K562 (cell line): ENCODE measurements around the gene ZBTB22. TPM values are rescaled to one million over a fixed set of nuclear protein-coding genes. Genes with fewer than 3 reads are reported as not detected.

Experiments used
- EP400 ChIP-seq: fragments of 450-650 bp; IDR thresholded peaks from 2 replicates; pipeline ENCODE4 v1.6.1; 2017; ENCODE audit warnings: antibody characterized with exemption, mild to moderate bottlenecking, moderate library complexity
- JUNB ChIP-seq: fragments of 450-650 bp; formaldehyde crosslinking; conservative IDR thresholded peaks from 2 replicates; pipeline ENCODE4 v1.4.0; 2020; ENCODE audit warnings: mild to moderate bottlenecking
- NR2C1 ChIP-seq, 2 experiments: fragments of 450-650 bp; IDR thresholded peaks; 2 replicates each; pipeline ENCODE4 v1.6.1; 2017; ENCODE audit warnings: mild to moderate bottlenecking in 2 of 2, antibody characterized with exemption in 1 of 2, inconsistent platforms in 1 of 2, missing compliant biosample characterization in 1 of 2, missing genetic modification characterization in 1 of 2
- RCOR1 ChIP-seq, 2 experiments: IDR thresholded peaks; 2 replicates each; pipeline ENCODE4 v1.6.1; 2012; ENCODE audit warnings: low read depth in 2 of 2, low read length in 2 of 2, borderline replicate concordance in 1 of 2, improper control_type of control experiment in 1 of 2
- TOE1 ChIP-seq, 2 experiments: fragments of 450-650 bp in 1 of 2; sonication (generic) in 1 of 2; formaldehyde crosslinking in 1 of 2; IDR thresholded peaks; 2 replicates each; pipeline versions ENCODE4 v1.7.1 to v1.8.0; 2016 to 2022; ENCODE audit warnings: borderline replicate concordance in 2 of 2, mild to moderate bottlenecking in 2 of 2, antibody characterized with exemption in 1 of 2, inconsistent platforms in 1 of 2, low read depth in 1 of 2, missing genetic modification reagents in 1 of 2, moderate library complexity in 1 of 2
- XRCC3 ChIP-seq: fragments of 450-650 bp; IDR thresholded peaks from 2 replicates; pipeline ENCODE4 v1.6.1; 2017; ENCODE audit warnings: mild to moderate bottlenecking, moderate library complexity
- ZBTB17 ChIP-seq: fragments of 450-650 bp; formaldehyde crosslinking; IDR thresholded peaks from 2 replicates; pipeline ENCODE4 v1.4.0; 2020; ENCODE audit warnings: mild to moderate bottlenecking
- ZNF384 ChIP-seq: IDR thresholded peaks from 2 replicates; pipeline ENCODE4 v1.6.1; 2012; ENCODE audit warnings: low read depth, low read length, improper control_type of control experiment
- ZNF586 ChIP-seq: fragments of 450-650 bp; formaldehyde crosslinking; conservative IDR thresholded peaks from 2 replicates; pipeline ENCODE4 v1.4.0; 2020; ENCODE audit warnings: mild to moderate bottlenecking, moderate library complexity
- polyA plus RNA-seq, 8 experiments: library from polyadenylated mRNA; depleted of rRNA in 4 of 8; stranded (reverse) in 5 of 8; unstranded in 3 of 8; fragments of >200 nt; fragmentation: Nextera tagmentation in 2 of 8; fragmentation: Illumina TruSeq in 1 of 8; extraction: Ambion mirVana in 2 of 8; extraction: Trizol in 1 of 8; gene quantifications; 2 replicates each; pipeline versions ENCODE4 v1.2.1 to v1.2.3, GENCODE V29; 2011 to 2014; ENCODE audit warnings: inconsistent platforms in 1 of 8, missing spikeins in 1 of 8
- total RNA-seq, 7 experiments: library from RNA; depleted of rRNA in 6 of 7; stranded (reverse); fragments of >200 nt in 6 of 7; fragmentation: Illumina TruSeq in 2 of 7; extraction: Trizol in 2 of 7; gene quantifications; 2 replicates each; pipeline versions ENCODE4 v1.2.1 to v1.2.3, GENCODE V29; 2011 to 2021; ENCODE audit warnings: low replicate concordance in 1 of 7
- TF ChIP-seq, protein P1 (sequence below): sonication (generic); formaldehyde crosslinking; IDR thresholded peaks from 2 replicates; pipeline ENCODE4 v1.8.0; 2023; ENCODE audit warnings: mild to moderate bottlenecking, missing genetic modification reagents
- TF ChIP-seq, protein P2 (sequence below): IDR thresholded peaks from 2 replicates; pipeline ENCODE4 v1.6.1; 2011; ENCODE audit warnings: borderline replicate concordance, low read depth, mild to moderate bottlenecking, moderate library complexity, low read length; ENCODE audit not compliant: insufficient read depth, poor library complexity, severe bottlenecking
- TF ChIP-seq, protein P3 (sequence below), 3 experiments: IDR thresholded peaks in 2 of 3; conservative IDR thresholded peaks in 1 of 3; 2 replicates each; pipeline ENCODE4 v1.5.1; 2011 to 2012; ENCODE audit warnings: low read length in 3 of 3, mild to moderate bottlenecking in 3 of 3, control low read depth in 2 of 3, improper control_type of control experiment in 1 of 3, inconsistent platforms in 1 of 3, low read depth in 1 of 3, mixed read lengths in 1 of 3, moderate library complexity in 1 of 3; ENCODE audit not compliant: insufficient read depth in 2 of 3
- TF ChIP-seq, protein P4 (sequence below): sonication (generic); formaldehyde crosslinking; IDR thresholded peaks from 2 replicates; pipeline ENCODE4 v1.8.1; 2023; ENCODE audit warnings: mild to moderate bottlenecking, missing genetic modification reagents
- TF ChIP-seq, protein P5 (sequence below): fragments of 250-450 bp; sonication (Bioruptor Pico); IDR thresholded peaks from 2 replicates; pipeline ENCODE4 v1.8.0; 2022; ENCODE audit warnings: moderate library complexity, mild to moderate bottlenecking, inconsistent platforms

The ZBTB22 gene
- total and polyA plus RNA-seq, 9 of the 15 experiments (the other 6 are each of a cell fraction or from before 2014, with no cell fraction given): 0.21 to 11.9 (median 7.1) TPM

GRCh38 chr6:33279971-33280511, 37.5 kb downstream of the ZBTB22 start (continued):
- TF ChIP-seq, protein P1, sequence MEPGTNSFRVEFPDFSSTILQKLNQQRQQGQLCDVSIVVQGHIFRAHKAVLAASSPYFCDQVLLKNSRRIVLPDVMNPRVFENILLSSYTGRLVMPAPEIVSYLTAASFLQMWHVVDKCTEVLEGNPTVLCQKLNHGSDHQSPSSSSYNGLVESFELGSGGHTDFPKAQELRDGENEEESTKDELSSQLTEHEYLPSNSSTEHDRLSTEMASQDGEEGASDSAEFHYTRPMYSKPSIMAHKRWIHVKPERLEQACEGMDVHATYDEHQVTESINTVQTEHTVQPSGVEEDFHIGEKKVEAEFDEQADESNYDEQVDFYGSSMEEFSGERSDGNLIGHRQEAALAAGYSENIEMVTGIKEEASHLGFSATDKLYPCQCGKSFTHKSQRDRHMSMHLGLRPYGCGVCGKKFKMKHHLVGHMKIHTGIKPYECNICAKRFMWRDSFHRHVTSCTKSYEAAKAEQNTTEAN (CRISPR knock-in tag): no peak
- TF ChIP-seq XRCC3: no peak
- TF ChIP-seq, protein P2, sequence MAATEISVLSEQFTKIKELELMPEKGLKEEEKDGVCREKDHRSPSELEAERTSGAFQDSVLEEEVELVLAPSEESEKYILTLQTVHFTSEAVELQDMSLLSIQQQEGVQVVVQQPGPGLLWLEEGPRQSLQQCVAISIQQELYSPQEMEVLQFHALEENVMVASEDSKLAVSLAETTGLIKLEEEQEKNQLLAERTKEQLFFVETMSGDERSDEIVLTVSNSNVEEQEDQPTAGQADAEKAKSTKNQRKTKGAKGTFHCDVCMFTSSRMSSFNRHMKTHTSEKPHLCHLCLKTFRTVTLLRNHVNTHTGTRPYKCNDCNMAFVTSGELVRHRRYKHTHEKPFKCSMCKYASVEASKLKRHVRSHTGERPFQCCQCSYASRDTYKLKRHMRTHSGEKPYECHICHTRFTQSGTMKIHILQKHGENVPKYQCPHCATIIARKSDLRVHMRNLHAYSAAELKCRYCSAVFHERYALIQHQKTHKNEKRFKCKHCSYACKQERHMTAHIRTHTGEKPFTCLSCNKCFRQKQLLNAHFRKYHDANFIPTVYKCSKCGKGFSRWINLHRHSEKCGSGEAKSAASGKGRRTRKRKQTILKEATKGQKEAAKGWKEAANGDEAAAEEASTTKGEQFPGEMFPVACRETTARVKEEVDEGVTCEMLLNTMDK: peak; percentile 65
- 0 out of 2 replicates have a peak, but pooled peaks have one; percentile 41 for TF ChIP-seq TOE1 (IDR thresholded peaks at IDR 0.05; ENCODE audit: borderline replicate concordance)
- TF ChIP-seq TOE1 (CRISPR knock-in tag; IDR thresholded peaks at IDR 0.05; ENCODE audit: borderline replicate concordance, low read depth): no peak
- TF ChIP-seq, protein P3, sequence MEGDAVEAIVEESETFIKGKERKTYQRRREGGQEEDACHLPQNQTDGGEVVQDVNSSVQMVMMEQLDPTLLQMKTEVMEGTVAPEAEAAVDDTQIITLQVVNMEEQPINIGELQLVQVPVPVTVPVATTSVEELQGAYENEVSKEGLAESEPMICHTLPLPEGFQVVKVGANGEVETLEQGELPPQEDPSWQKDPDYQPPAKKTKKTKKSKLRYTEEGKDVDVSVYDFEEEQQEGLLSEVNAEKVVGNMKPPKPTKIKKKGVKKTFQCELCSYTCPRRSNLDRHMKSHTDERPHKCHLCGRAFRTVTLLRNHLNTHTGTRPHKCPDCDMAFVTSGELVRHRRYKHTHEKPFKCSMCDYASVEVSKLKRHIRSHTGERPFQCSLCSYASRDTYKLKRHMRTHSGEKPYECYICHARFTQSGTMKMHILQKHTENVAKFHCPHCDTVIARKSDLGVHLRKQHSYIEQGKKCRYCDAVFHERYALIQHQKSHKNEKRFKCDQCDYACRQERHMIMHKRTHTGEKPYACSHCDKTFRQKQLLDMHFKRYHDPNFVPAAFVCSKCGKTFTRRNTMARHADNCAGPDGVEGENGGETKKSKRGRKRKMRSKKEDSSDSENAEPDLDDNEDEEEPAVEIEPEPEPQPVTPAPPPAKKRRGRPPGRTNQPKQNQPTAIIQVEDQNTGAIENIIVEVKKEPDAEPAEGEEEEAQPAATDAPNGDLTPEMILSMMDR (IDR thresholded peaks at IDR 0.05 in 2 of 3, conservative IDR thresholded peaks at IDR 0.05 in 1 of 3; ENCODE audit: insufficient read depth in 2 of 3, low read depth in 1 of 3, low read length in 3 of 3): peak; percentile 99 to 100 (median 100)
- TF ChIP-seq, protein P4, sequence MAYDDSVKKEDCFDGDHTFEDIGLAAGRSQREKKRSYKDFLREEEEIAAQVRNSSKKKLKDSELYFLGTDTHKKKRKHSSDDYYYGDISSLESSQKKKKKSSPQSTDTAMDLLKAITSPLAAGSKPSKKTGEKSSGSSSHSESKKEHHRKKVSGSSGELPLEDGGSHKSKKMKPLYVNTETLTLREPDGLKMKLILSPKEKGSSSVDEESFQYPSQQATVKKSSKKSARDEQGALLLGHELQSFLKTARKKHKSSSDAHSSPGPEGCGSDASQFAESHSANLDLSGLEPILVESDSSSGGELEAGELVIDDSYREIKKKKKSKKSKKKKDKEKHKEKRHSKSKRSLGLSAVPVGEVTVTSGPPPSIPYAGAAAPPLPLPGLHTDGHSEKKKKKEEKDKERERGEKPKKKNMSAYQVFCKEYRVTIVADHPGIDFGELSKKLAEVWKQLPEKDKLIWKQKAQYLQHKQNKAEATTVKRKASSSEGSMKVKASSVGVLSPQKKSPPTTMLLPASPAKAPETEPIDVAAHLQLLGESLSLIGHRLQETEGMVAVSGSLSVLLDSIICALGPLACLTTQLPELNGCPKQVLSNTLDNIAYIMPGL: 0 out of 2 replicates have a peak, but pooled peaks have one; percentile 66
- TF ChIP-seq ZNF384: peak; percentile 21; the same call in 1 of the 2 replicates
- TF ChIP-seq, protein P5, sequence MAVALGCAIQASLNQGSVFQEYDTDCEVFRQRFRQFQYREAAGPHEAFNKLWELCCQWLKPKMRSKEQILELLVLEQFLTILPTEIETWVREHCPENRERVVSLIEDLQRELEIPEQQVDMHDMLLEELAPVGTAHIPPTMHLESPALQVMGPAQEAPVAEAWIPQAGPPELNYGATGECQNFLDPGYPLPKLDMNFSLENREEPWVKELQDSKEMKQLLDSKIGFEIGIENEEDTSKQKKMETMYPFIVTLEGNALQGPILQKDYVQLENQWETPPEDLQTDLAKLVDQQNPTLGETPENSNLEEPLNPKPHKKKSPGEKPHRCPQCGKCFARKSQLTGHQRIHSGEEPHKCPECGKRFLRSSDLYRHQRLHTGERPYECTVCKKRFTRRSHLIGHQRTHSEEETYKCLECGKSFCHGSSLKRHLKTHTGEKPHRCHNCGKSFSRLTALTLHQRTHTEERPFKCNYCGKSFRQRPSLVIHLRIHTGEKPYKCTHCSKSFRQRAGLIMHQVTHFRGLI (CRISPR knock-in tag): no peak
- no peak for TF ChIP-seq ZNF586
- no peak for TF ChIP-seq JUNB
- peak; percentile 50 for TF ChIP-seq EP400
- TF ChIP-seq ZBTB17 (CRISPR knock-in tag): no peak
- peak in 1 of 2 experiments; percentile 76; a peak in 3 of 4 replicates for TF ChIP-seq RCOR1 (IDR thresholded peaks at IDR 0.05; ENCODE audit: borderline replicate concordance in 1 of 2, low read depth in 2 of 2, low read length in 2 of 2)
- TF ChIP-seq NR2C1 (IDR thresholded peaks at IDR 0.05): peak; percentile 74
- peak; percentile 76 for TF ChIP-seq NR2C1 (tag; IDR thresholded peaks at IDR 0.05)
